ENCODE measurements around the gene PCSK5.

DNA sequence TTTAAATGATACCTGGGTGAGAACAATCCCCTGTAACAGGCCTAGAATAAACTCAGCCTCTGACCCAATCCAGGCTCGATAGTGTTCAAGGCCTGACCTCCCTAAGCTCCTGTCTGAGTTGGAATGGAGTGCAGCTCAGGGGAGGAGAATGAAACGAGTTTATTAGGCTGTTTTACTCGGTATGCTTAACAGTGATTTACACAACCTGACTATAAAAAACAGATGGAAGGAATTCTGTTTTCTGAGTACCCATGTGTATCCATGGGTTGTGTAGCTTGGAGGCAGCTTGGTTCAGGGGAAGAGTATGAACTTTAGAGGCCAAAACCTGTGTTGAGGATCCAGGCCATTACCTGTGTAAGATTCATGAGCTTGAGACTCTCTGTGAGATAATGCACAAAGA lies 67.8 kb downstream of the PCSK5 start:
- no peak for TF ChIP-seq POLR2A (IDR thresholded peaks at IDR 0.05; ENCODE audit: borderline replicate concordance, extremely low read depth, insufficient read depth, insufficient read length)
- TF ChIP-seq, protein P1, sequence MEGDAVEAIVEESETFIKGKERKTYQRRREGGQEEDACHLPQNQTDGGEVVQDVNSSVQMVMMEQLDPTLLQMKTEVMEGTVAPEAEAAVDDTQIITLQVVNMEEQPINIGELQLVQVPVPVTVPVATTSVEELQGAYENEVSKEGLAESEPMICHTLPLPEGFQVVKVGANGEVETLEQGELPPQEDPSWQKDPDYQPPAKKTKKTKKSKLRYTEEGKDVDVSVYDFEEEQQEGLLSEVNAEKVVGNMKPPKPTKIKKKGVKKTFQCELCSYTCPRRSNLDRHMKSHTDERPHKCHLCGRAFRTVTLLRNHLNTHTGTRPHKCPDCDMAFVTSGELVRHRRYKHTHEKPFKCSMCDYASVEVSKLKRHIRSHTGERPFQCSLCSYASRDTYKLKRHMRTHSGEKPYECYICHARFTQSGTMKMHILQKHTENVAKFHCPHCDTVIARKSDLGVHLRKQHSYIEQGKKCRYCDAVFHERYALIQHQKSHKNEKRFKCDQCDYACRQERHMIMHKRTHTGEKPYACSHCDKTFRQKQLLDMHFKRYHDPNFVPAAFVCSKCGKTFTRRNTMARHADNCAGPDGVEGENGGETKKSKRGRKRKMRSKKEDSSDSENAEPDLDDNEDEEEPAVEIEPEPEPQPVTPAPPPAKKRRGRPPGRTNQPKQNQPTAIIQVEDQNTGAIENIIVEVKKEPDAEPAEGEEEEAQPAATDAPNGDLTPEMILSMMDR (IDR thresholded peaks at IDR 0.05 in 2 of 3, conservative IDR thresholded peaks at IDR 0.05 in 1 of 3; ENCODE audit: borderline replicate concordance in 1 of 3, insufficient read depth in 1 of 3, low read depth in 2 of 3, low read length in 2 of 3): no peak
- TF ChIP-seq JUND (IDR thresholded peaks at IDR 0.05): no peak
